Transverse colon (tissue), 4 donors: ENCODE results near the gene RBBP8NL. TPM values are rescaled to one million over a fixed set of nuclear protein-coding genes. Genes with fewer than 3 reads are reported as not detected.

Experiments used
- DNase-seq: peaks from one replicate; pipeline ENCODE4 v3.0.0-alpha.2; 2019
- H3K27ac ChIP-seq, 4 donors: fragments of 200-600 bp; sonication (generic); 2 replicates each; pipeline ENCODE4 v1.5.1; 2016 to 2018; ENCODE audit warnings: inconsistent platforms in 4 of 4
- H3K27me3 ChIP-seq: fragments of 200-600 bp; sonication (generic); 2 replicates; pipeline ENCODE4 v1.5.1; 2017; ENCODE audit warnings: inconsistent platforms
- H3K36me3 ChIP-seq, 4 donors: fragments of 200-600 bp; sonication (generic); 2 replicates each; pipeline ENCODE4 v1.5.1; 2017 to 2019; ENCODE audit warnings: inconsistent platforms in 4 of 4
- H3K4me1 ChIP-seq, 4 donors: fragments of 200-600 bp; sonication (generic); 2 replicates each; pipeline ENCODE4 v1.5.1; 2017 to 2020; ENCODE audit warnings: inconsistent platforms in 4 of 4
- H3K4me3 ChIP-seq, 4 donors: fragments of 200-600 bp; sonication (generic); 1 replicate in 1 of 4; 2 replicates in 3 of 4; pipeline versions ENCODE4 v1.5.1 to v1.6.1; 2017 to 2019; ENCODE audit warnings: inconsistent platforms in 4 of 4
- H3K9me3 ChIP-seq, 2 donors: fragments of 200-600 bp; sonication (generic); 2 replicates each; pipeline ENCODE4 v1.5.1; 2017 to 2019; ENCODE audit warnings: inconsistent platforms in 2 of 2
- EP300 ChIP-seq: sonication (generic); formaldehyde crosslinking; IDR thresholded peaks from one replicate; pipeline ENCODE4 v1.6.1; 2017; ENCODE audit warnings: antibody characterized with exemption, low read depth
- POLR2A ChIP-seq: fragments of 450-650 bp; IDR thresholded peaks from one replicate; pipeline ENCODE4 v1.6.1; 2016; ENCODE audit warnings: antibody characterized with exemption, mild to moderate bottlenecking, moderate library complexity
- POLR2AphosphoS5 ChIP-seq, 3 donors: sonication (generic); formaldehyde crosslinking; IDR thresholded peaks; one replicate each; pipeline ENCODE4 v1.6.1; 2016; ENCODE audit warnings: antibody characterized with exemption in 3 of 3
- WGBS, 2 donors: methylation state at CpG; one replicate each; pipeline ENCODE4 v1.1.5; 2018; ENCODE audit warnings: low coverage in 1 of 2; 5-methylcytosine and 5-hydroxymethylcytosine counted together
- in situ Hi-C, 4 donors: fragments of 200-750 bp; cut with MboI; loops; one replicate each; pipeline versions ENCODE4 v1.15.0 to v1.15.1; 2017; ENCODE audit warnings: low sequenced_read_pairs in 3 of 4, low pct_ligation_motif_present in 1 of 4, low pct_unique_long_range_greater_than_20kb in 1 of 4
- intact Hi-C: fragments of 100-400 bp; cut with DNase I; formaldehyde crosslinking; loops from one replicate; pipeline ENCODE4 v1.15.1; 2023; ENCODE audit warnings: low total_unique reads
- total RNA-seq, 4 donors: library from RNA; depleted of rRNA; stranded (reverse); fragments of >200 nt; gene quantifications; one replicate each; pipeline ENCODE4 v1.1.0, GENCODE V29; 2016
- TF ChIP-seq, protein P1 (sequence below), 5 experiments: fragments of 200-600 bp in 3 of 5; fragments of 450-650 bp in 2 of 5; sonication (generic) in 3 of 5; IDR thresholded peaks; 1 replicate in 2 of 5; 2 replicates in 3 of 5; pipeline ENCODE4 v1.5.1; 2016 to 2017; ENCODE audit warnings: antibody characterized with exemption in 5 of 5, inconsistent platforms in 3 of 5, mild to moderate bottlenecking in 2 of 5, moderate library complexity in 1 of 5

RBBP8NL gene
- total RNA-seq, 4 donors from 2014 or later = 0.75 to 9.4 (median 4.3) TPM

DNA sequence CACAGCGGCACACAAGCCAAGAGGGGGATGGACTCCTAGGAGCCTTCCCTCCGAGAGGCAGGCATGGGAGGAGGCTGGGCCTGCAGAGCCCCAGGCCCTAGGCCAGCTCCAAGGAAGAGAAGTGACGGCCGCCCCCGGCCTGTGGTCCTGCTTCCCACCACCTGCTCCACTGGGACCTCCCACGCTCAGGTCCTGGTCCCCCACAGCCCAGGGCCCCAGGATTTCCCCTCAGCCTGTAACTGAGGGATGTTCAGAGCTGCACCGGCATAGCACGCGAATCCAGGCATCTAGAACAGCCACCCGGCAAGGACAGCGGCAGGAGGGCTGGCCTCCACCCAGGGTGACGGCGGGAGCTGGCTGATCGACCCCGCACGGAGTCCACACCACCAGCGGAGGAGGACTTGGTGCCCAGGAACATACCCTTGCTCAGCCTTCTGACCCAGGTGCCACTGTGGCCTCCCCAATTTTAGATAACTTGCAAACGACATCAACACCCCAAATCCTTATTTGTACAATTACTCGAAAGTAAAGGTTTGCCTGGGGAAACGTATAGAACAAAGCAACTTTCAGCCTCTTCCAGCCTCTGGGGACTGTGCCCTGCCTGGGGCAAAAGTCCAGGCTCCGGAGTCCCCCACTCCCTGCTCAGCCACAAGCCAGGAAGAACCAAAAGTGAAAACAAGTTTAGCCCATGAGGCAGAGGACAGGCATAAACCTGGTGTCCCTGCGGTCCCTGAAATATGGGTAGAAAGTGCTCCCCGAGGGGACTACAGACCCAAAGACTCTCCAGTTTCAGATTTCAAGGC, 45.0 kb upstream of the RBBP8NL start:
- Histone ChIP-seq H3K4me1 (peaks cover 6 to 15% (median 10%) of the 10 kb centered on the region in 4 donors), H3K27me3 (peaks cover 82% of the 10 kb centered on the region), H3K9me3 (no peaks in the 10 kb centered on the region), H3K27ac (no peak overlapping the region), H3K36me3 (no peaks in the 10 kb centered on the region), H3K4me3 (no peak overlapping the region)
- WGBS, 2 donors = 76% methylated on average over 16 of the region's 23 CpGs; no CpG with 5 or more reads in 1 of the 2 donors
- intact Hi-C loops = no loop called here
- in situ Hi-C loops = no loop called here
- no peak for DNase-seq
- TF ChIP-seq POLR2AphosphoS5 (IDR thresholded peaks at IDR 0.05) (no peak), POLR2A (no peak), EP300 (no peak)
- TF ChIP-seq, protein P1, sequence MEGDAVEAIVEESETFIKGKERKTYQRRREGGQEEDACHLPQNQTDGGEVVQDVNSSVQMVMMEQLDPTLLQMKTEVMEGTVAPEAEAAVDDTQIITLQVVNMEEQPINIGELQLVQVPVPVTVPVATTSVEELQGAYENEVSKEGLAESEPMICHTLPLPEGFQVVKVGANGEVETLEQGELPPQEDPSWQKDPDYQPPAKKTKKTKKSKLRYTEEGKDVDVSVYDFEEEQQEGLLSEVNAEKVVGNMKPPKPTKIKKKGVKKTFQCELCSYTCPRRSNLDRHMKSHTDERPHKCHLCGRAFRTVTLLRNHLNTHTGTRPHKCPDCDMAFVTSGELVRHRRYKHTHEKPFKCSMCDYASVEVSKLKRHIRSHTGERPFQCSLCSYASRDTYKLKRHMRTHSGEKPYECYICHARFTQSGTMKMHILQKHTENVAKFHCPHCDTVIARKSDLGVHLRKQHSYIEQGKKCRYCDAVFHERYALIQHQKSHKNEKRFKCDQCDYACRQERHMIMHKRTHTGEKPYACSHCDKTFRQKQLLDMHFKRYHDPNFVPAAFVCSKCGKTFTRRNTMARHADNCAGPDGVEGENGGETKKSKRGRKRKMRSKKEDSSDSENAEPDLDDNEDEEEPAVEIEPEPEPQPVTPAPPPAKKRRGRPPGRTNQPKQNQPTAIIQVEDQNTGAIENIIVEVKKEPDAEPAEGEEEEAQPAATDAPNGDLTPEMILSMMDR (IDR thresholded peaks at IDR 0.05) = no peak

- Histone ChIP-seq H3K36me3 (no peaks in the 10 kb centered on the region), H3K27ac (no peak overlapping the region), H3K4me3 (no peak overlapping the region), H3K9me3 (no peaks in the 10 kb centered on the region), H3K4me1 (peaks cover 0 to 5% (median 1%) of the 10 kb centered on the region in 4 donors), H3K27me3 (peaks cover 64% of the 10 kb centered on the region)
- 67% methylated on average over 12 of the region's 12 CpGs; no CpG with 5 or more reads in 1 of the 2 donors for WGBS, 2 donors
- intact Hi-C loops (no loop called here), in situ Hi-C loops (no loop called here)
- TF ChIP-seq POLR2AphosphoS5 (IDR thresholded peaks at IDR 0.05) (no peak), POLR2A (no peak), EP300 (no peak)
- TF ChIP-seq, protein P1 (IDR thresholded peaks at IDR 0.05) = no peak
- DNase-seq = no peak
Measured at GRCh38 chr20:62470459-62470858, 43.1 kb upstream of the RBBP8NL start.

GRCh38 chr20:62470001-62470400, 42.7 kb upstream of the RBBP8NL start:
- in situ Hi-C loops = no loop called here
- Histone ChIP-seq H3K4me3 (no peak overlapping the region), H3K9me3 (no peaks in the 10 kb centered on the region), H3K4me1 (peaks cover 0 to under 1% (median 0%) of the 10 kb centered on the region in 4 donors), H3K27me3 (peaks cover 59% of the 10 kb centered on the region), H3K36me3 (no peaks in the 10 kb centered on the region), H3K27ac (no peak overlapping the region)
- TF ChIP-seq, protein P1 (IDR thresholded peaks at IDR 0.05) = no peak
- TF ChIP-seq POLR2AphosphoS5 (IDR thresholded peaks at IDR 0.05) (no peak), POLR2A (no peak), EP300 (no peak)
- intact Hi-C loops = no loop called here
- DNase-seq = no peak
- WGBS, 2 donors = 45 to 46% methylated on average over 3 to 18 of the region's 18 CpGs

- in situ Hi-C loops (no loop called here), intact Hi-C loops (no loop called here)
- H3K4me3 ChIP-seq = no peak overlapping the region
Measured at GRCh38 chr20:62469352-62469751, 42.0 kb upstream of the RBBP8NL start.

More at GRCh38 chr20:62469352-62469751, 42.0 kb upstream of the RBBP8NL start:
- TF ChIP-seq, protein P1 (IDR thresholded peaks at IDR 0.05) = no peak
- TF ChIP-seq POLR2A (no peak), EP300 (no peak), POLR2AphosphoS5 (IDR thresholded peaks at IDR 0.05) (no peak)
- no peak for DNase-seq
- no peaks in the 10 kb centered on the region for H3K9me3 ChIP-seq
- H3K4me1 ChIP-seq = no peaks in the 10 kb centered on the region
- H3K36me3 ChIP-seq = no peaks in the 10 kb centered on the region
- H3K27ac ChIP-seq = no peak overlapping the region
- WGBS, 2 donors = 78% methylated on average over 17 of the region's 17 CpGs; no CpG with 5 or more reads in 1 of the 2 donors
- H3K27me3 ChIP-seq = peaks cover 53% of the 10 kb centered on the region
